ENCODE measurements around the gene MYLK. TPM values are rescaled to one million over a fixed set of nuclear protein-coding genes. Genes with fewer than 3 reads are reported as not detected.

MYLK gene
- total and polyA plus RNA-seq, 9 of the 15 experiments (the other 6 are each of a cell fraction or from before 2014, with no cell fraction given): 0.11 to 0.53 (median 0.18) TPM; not detected in 2

DNA sequence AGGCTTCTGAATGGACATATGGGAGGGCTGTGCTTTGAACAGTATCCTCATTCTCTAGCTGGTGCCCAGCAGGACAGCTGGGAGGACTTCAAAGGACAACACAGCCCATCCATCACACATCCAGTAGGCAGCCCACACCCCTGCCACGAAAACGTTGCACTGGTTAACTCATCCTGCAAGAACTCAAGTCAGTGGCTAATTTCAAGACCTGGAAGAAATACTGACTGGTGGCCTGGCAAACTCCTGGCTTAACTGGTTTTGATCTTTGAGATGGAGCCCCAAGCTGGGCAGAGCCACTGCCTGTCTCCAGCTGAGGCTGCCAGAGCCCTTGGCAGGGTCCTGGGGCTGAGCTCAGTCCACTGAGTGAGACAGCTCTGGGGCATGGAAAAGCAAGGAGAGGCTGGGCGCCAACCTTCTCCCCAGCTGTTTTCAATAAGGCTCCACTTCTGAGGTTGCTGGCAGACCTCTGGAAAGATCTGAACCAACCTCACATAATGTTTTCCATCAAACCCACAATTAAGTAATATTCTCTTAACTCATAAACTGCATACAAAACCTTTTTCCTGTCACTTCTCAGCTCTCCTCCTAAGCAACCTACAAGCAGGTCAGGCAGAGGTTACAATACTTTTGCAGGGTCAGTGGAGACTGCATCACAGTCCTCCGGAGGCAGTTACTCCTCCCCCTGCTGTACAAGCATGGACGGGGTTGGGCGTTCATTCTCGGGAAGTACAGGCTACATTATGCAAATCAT lies 110.3 kb downstream of the MYLK start (continued):
- TF ChIP-seq, protein P1, sequence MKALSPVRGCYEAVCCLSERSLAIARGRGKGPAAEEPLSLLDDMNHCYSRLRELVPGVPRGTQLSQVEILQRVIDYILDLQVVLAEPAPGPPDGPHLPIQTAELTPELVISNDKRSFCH (CRISPR knock-in tag; IDR thresholded peaks at IDR 0.05): no peak
- TF ChIP-seq, protein P1 (tag; IDR thresholded peaks at IDR 0.05): no peak

DNA sequence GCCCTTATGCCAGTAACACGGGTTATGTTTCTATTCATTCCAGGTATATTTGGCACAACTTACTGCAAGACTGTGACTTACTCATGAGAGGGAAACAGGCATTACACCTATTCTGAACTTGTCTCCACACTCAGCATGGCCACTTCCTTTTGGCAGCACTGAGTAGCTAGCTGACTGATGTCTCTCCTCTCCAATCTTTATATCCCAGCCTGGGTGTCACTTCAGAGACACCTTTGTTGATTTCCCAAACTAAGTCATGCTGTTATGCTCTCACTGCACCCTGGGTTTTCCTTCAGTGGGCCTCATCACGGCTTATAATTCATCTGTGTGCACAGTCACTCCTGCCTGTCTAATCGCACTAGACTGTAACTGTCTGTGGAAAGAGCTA lies 114.8 kb downstream of the MYLK start:
- no peak overlapping the region for H3K9ac ChIP-seq (ENCODE audit: insufficient read depth in 1 of 2, low read depth in 2 of 2, low read length in 2 of 2)
- no peaks in the 10 kb centered on the region for H3K36me3 ChIP-seq (ENCODE audit: control insufficient read depth, insufficient read depth, low read length)
- in situ Hi-C loops (cut with MboI): no loop called here
- 0% methylated on average over 3 of the region's 3 CpGs for WGBS (ENCODE audit: insufficient coverage, low coverage, missing lambda C conversion rate)
- H3K9me3 ChIP-seq (replicated peaks; ENCODE audit: control insufficient read depth, insufficient read depth, low read depth, low read length): no peaks in the 10 kb centered on the region
- no peaks in the 10 kb centered on the region for H3K4me1 ChIP-seq (replicated peaks in 1 of 2; ENCODE audit: control insufficient read depth in 2 of 2, insufficient read depth in 2 of 2, low read length in 2 of 2)
- H3K27ac ChIP-seq (ENCODE audit: extremely low read depth, low read depth, low read length): no peak overlapping the region
- H3K9me1 ChIP-seq (ENCODE audit: control insufficient read depth, insufficient read depth, low read length): no peaks in the 10 kb centered on the region
- no peak overlapping the region for H3K4me3 ChIP-seq
- no peak overlapping the region for H2AFZ ChIP-seq (ENCODE audit: low read depth, low read length)
- DNase-seq (ENCODE audit: extremely low read depth in 1 of 4, low spot score in 3 of 4): no peak
- no peak overlapping the region for H3K4me2 ChIP-seq (ENCODE audit: insufficient read depth, low read length)
- no peaks in the 10 kb centered on the region for H3K79me2 ChIP-seq (ENCODE audit: control insufficient read depth, insufficient read depth, low read length)
- no peaks in the 10 kb centered on the region for H4K20me1 ChIP-seq (replicated peaks; ENCODE audit: control insufficient read depth, insufficient read depth, low read length)
- POLR2A ChIA-PET: no interaction called here
- ATAC-seq: no peak
- CTCF ChIA-PET (ENCODE audit: low intra/inter-chr PET ratio): no interaction called here
- BruUV-seq (replicated peaks): no TSS peak
- no peak for FAIRE-seq
- peaks cover 0 to 13% of the 10 kb centered on the region in 2 experiments; a peak in 3 of 5 replicates for H3K27me3 ChIP-seq (ENCODE audit: control insufficient read depth in 2 of 2, insufficient read depth in 2 of 2, low read length in 2 of 2)
- intact Hi-C loops (cut with micrococcal nuclease): no loop called here
- no peak for TF ChIP-seq MEIS2 (IDR thresholded peaks at IDR 0.05; ENCODE audit: partially characterized antibody)
- no peak for TF ChIP-seq ESRRB (CRISPR knock-in tag; IDR thresholded peaks at IDR 0.05; ENCODE audit: borderline replicate concordance)
- no peak for TF ChIP-seq JUND (IDR thresholded peaks at IDR 0.05; ENCODE audit: borderline replicate concordance, low read depth, low read length)
- TF ChIP-seq JUND (tag; IDR thresholded peaks at IDR 0.05; ENCODE audit: borderline replicate concordance, low read depth, low read length): no peak
- no peak for TF ChIP-seq NFIX (CRISPR knock-in tag; IDR thresholded peaks at IDR 0.05; ENCODE audit: low read depth)
- TF ChIP-seq NR2C1 (IDR thresholded peaks at IDR 0.05): no peak
- no peak for TF ChIP-seq NR2C1 (tag; IDR thresholded peaks at IDR 0.05)
- no peak for TF ChIP-seq ADNP (tag; IDR thresholded peaks at IDR 0.05)
- no peak for TF ChIP-seq PHF21A (IDR thresholded peaks at IDR 0.05; ENCODE audit: borderline replicate concordance, low read depth)
- TF ChIP-seq HDAC6 (IDR thresholded peaks at IDR 0.05; ENCODE audit: low read depth, low read length): no peak
- no peak for TF ChIP-seq PYGO2 (tag; IDR thresholded peaks at IDR 0.05)
- TF ChIP-seq, protein P2, sequence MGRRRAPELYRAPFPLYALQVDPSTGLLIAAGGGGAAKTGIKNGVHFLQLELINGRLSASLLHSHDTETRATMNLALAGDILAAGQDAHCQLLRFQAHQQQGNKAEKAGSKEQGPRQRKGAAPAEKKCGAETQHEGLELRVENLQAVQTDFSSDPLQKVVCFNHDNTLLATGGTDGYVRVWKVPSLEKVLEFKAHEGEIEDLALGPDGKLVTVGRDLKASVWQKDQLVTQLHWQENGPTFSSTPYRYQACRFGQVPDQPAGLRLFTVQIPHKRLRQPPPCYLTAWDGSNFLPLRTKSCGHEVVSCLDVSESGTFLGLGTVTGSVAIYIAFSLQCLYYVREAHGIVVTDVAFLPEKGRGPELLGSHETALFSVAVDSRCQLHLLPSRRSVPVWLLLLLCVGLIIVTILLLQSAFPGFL (CRISPR knock-in tag; IDR thresholded peaks at IDR 0.05): no peak
- no peak for TF ChIP-seq CEBPZ (IDR thresholded peaks at IDR 0.05; ENCODE audit: borderline replicate concordance, low read depth, low read length)

Data from K562 (cell line).